Astrocyte (in vitro differentiated cells and primary cell): ENCODE data around the gene C19orf47. TPM values are rescaled to one million over a fixed set of nuclear protein-coding genes. Genes with fewer than 3 reads are reported as not detected.

ENCODE experiments used
- DNase-seq: peaks from one replicate; pipeline ENCODE4 v3.0.0-alpha.2; 2010; ENCODE audit warnings: low read depth
- FAIRE-seq: peaks from 2 replicates; lab custom pipeline; 2011; peaks lifted over from hg19 to GRCh38; lab: Jason Lieb, UNC
- H2AFZ ChIP-seq: 2 replicates; pipeline ENCODE4 v1.6.0; 2012; ENCODE audit warnings: low read depth, low read length, inconsistent platforms
- H3K27ac ChIP-seq: 2 replicates; pipeline ENCODE4 v1.5.1; 2011; ENCODE audit warnings: low read depth, low read length, inconsistent platforms
- H3K27me3 ChIP-seq: 2 replicates; pipeline ENCODE4 v1.6.0; 2011; ENCODE audit warnings: low read length, inconsistent platforms; ENCODE audit not compliant: insufficient read depth
- H3K36me3 ChIP-seq: 2 replicates; pipeline ENCODE4 v1.5.1; 2011; ENCODE audit warnings: low read length, inconsistent platforms; ENCODE audit not compliant: insufficient read depth
- H3K4me1 ChIP-seq: 2 replicates; pipeline ENCODE4 v1.5.1; 2011; ENCODE audit warnings: low read length, inconsistent platforms; ENCODE audit not compliant: insufficient read depth
- H3K4me2 ChIP-seq: 2 replicates; pipeline ENCODE4 v1.6.0; 2012; ENCODE audit warnings: low read length, inconsistent platforms
- H3K4me3 ChIP-seq: 2 replicates; pipeline ENCODE4 v1.5.1; 2011; ENCODE audit warnings: low read depth, mild to moderate bottlenecking, low read length, inconsistent platforms; ENCODE audit not compliant: insufficient read depth
- H3K79me2 ChIP-seq: 2 replicates; pipeline ENCODE4 v1.6.0; 2012; ENCODE audit warnings: mild to moderate bottlenecking, low read length, inconsistent platforms; ENCODE audit not compliant: insufficient read depth
- H3K9ac ChIP-seq: 2 replicates; pipeline ENCODE4 v1.6.0; 2012; ENCODE audit warnings: mild to moderate bottlenecking, low read length, inconsistent platforms
- H3K9me3 ChIP-seq: 2 replicates; pipeline ENCODE4 v1.5.1; 2012; ENCODE audit warnings: low read depth, mild to moderate bottlenecking, low read length, inconsistent platforms; ENCODE audit not compliant: insufficient read depth
- H4K20me1 ChIP-seq: 2 replicates; pipeline ENCODE4 v1.6.0; 2012; ENCODE audit warnings: low read length, inconsistent platforms; ENCODE audit not compliant: insufficient read depth
- H3K27ac Mint-ChIP-seq: one replicate; pipeline ENCODE4 v1.8.0; 2021; ENCODE audit warnings: mild to moderate bottlenecking, mixed read lengths; ENCODE audit not compliant: unreplicated experiment
- H3K27me3 Mint-ChIP-seq: one replicate; pipeline ENCODE4 v1.8.0; 2021; ENCODE audit warnings: low read depth, mixed read lengths; ENCODE audit not compliant: unreplicated experiment
- H3K36me3 Mint-ChIP-seq: one replicate; pipeline ENCODE4 v1.8.0; 2021; ENCODE audit warnings: low read depth, mixed read lengths; ENCODE audit not compliant: unreplicated experiment
- H3K4me1 Mint-ChIP-seq: one replicate; pipeline ENCODE4 v1.8.0; 2021; ENCODE audit warnings: low read depth, mixed read lengths; ENCODE audit not compliant: unreplicated experiment
- H3K4me3 Mint-ChIP-seq: one replicate; pipeline ENCODE4 v1.8.0; 2021; ENCODE audit warnings: mild to moderate bottlenecking, moderate library complexity, mixed read lengths; ENCODE audit not compliant: unreplicated experiment
- H3K9me3 Mint-ChIP-seq: one replicate; pipeline ENCODE4 v1.8.0; 2021; ENCODE audit warnings: mild to moderate bottlenecking, mixed read lengths; ENCODE audit not compliant: unreplicated experiment
- EZH2 ChIP-seq: IDR thresholded peaks from 2 replicates; pipeline ENCODE4 v1.6.1; 2012; ENCODE audit warnings: mild to moderate bottlenecking, low read length, inconsistent platforms; ENCODE audit not compliant: insufficient read depth
- total RNA-seq: library from RNA; stranded (reverse); gene quantifications from 2 replicates; pipeline ENCODE4 v1.2.1, GENCODE V29; 2021
- TF ChIP-seq, protein P1 (sequence below): IDR thresholded peaks from 2 replicates; pipeline ENCODE4 v1.5.1; 2011; ENCODE audit warnings: low read depth, mild to moderate bottlenecking, inconsistent platforms, low read length, moderate library complexity; ENCODE audit not compliant: insufficient read depth

The C19orf47 gene
- total RNA-seq, 1 donor from 2014 or later, result 20.6 TPM

DNA sequence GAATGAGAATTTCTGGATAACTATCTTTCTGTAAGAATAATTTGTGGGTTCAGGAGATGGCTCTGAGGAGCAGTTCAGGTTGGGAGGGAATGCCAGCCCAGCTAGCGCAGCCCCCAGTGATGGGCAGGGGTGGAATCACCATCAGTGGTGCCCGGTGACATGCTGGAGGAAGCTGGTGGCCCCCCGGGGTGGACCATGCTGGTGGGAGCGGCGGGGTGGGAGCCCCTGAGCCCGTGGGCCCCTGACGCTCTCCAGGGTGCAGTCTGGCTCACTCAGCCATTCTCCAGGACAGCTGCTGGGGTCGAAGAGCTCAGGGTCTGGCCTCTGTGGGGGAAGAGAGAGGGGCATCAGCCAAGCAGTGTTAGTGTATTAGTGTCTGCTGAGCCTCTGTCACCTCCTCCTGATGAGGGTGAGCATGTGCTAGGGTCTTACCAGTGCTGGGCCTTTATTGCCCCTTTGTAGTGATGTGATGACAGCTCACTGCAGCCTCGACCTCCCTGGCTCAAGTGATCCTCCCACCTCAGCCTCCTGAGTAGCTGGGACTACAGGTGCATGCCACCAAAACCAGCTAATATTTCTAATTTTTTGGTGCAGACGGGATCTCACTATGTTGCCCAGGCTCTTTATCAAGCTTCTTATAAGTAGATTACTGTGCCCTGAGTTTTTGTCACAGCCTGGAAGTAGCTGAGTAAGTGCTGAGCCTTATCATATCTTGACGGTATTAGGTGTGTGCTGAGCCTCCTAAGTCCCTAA lies 31.4 kb upstream of the C19orf47 start:
- Mint-ChIP-seq H3K27me3 (no peaks in the 10 kb centered on the region), H3K4me1 (no peaks in the 10 kb centered on the region), H3K36me3 (peaks cover 25% of the 10 kb centered on the region), H3K4me3 (no peak overlapping the region), H3K27ac (peak overlapping the region; percentile 34), H3K9me3 (no peaks in the 10 kb centered on the region)
- Histone ChIP-seq H3K4me1 (no peaks in the 10 kb centered on the region), H3K9ac (no peak overlapping the region), H3K36me3 (no peaks in the 10 kb centered on the region), H3K79me2 (no peaks in the 10 kb centered on the region), H3K9me3 (no peaks in the 10 kb centered on the region), H3K4me2 (no peak overlapping the region), H3K4me3 (no peak overlapping the region), H3K27ac (no peak overlapping the region), H3K27me3 (no peaks in the 10 kb centered on the region), H2AFZ (no peak overlapping the region), H4K20me1 (no peaks in the 10 kb centered on the region)
- no peak for DNase-seq
- TF ChIP-seq EZH2, result no peak
- TF ChIP-seq, protein P1, sequence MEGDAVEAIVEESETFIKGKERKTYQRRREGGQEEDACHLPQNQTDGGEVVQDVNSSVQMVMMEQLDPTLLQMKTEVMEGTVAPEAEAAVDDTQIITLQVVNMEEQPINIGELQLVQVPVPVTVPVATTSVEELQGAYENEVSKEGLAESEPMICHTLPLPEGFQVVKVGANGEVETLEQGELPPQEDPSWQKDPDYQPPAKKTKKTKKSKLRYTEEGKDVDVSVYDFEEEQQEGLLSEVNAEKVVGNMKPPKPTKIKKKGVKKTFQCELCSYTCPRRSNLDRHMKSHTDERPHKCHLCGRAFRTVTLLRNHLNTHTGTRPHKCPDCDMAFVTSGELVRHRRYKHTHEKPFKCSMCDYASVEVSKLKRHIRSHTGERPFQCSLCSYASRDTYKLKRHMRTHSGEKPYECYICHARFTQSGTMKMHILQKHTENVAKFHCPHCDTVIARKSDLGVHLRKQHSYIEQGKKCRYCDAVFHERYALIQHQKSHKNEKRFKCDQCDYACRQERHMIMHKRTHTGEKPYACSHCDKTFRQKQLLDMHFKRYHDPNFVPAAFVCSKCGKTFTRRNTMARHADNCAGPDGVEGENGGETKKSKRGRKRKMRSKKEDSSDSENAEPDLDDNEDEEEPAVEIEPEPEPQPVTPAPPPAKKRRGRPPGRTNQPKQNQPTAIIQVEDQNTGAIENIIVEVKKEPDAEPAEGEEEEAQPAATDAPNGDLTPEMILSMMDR, result no peak
- no peak for FAIRE-seq

- Histone ChIP-seq H3K36me3 (no peaks in the 10 kb centered on the region), H3K27ac (no peak overlapping the region), H3K27me3 (no peaks in the 10 kb centered on the region), H3K4me1 (no peaks in the 10 kb centered on the region), H3K9ac (no peak overlapping the region), H2AFZ (no peak overlapping the region), H3K4me2 (no peak overlapping the region), H3K79me2 (no peaks in the 10 kb centered on the region), H4K20me1 (no peaks in the 10 kb centered on the region), H3K9me3 (no peaks in the 10 kb centered on the region), H3K4me3 (no peak overlapping the region)
- H3K36me3 Mint-ChIP-seq, result peaks cover 25% of the 10 kb centered on the region
- FAIRE-seq (no peak), DNase-seq (no peak)
- H3K4me3 Mint-ChIP-seq, result no peak overlapping the region
- TF ChIP-seq EZH2, result no peak
- TF ChIP-seq, protein P1, result no peak
- H3K27ac Mint-ChIP-seq, result no peak overlapping the region
- H3K27me3 Mint-ChIP-seq, result no peaks in the 10 kb centered on the region
- H3K4me1 Mint-ChIP-seq, result no peaks in the 10 kb centered on the region
- no peaks in the 10 kb centered on the region for H3K9me3 Mint-ChIP-seq
Observed at GRCh38 chr19:40378509-40378908, 30.3 kb upstream of the C19orf47 start.

DNA sequence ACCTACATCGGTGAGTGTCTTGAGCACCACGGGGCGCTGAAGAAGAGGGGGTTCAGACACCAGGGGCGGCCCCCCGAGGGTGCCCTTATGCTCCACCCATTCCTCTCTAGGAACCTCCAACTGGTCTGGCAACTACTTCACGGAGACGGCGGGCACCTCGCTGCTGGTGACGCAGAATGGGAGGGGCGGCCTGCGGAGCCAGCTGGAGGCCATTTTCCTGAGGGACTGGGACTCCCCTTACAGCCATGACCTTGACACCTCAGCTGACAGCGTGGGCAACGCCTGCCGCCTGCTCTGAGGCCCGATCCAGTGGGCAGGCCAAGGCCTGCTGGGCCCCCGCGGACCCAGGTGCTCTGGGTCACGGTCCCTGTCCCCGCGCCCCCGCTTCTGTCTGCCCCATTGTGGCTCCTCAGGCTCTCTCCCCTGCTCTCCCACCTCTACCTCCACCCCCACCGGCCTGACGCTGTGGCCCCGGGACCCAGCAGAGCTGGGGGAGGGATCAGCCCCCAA lies 29.7 kb upstream of the C19orf47 start:
- no peaks in the 10 kb centered on the region for H3K9me3 ChIP-seq
- no peak for FAIRE-seq

More for the DNA sequence above, 29.7 kb upstream of the C19orf47 start:
- Histone ChIP-seq H3K4me3 (no peak overlapping the region), H3K4me2 (no peak overlapping the region), H3K4me1 (no peaks in the 10 kb centered on the region), H3K9ac (no peak overlapping the region), H4K20me1 (peaks cover 2% of the 10 kb centered on the region), H3K36me3 (no peaks in the 10 kb centered on the region), H3K27ac (no peak overlapping the region), H2AFZ (no peak overlapping the region), H3K27me3 (no peaks in the 10 kb centered on the region), H3K79me2 (no peaks in the 10 kb centered on the region)
- no peak for DNase-seq
- TF ChIP-seq, protein P1, result no peak
- no peak for TF ChIP-seq EZH2
- H3K27ac Mint-ChIP-seq, result peak overlapping the region; percentile 30
- no peaks in the 10 kb centered on the region for H3K9me3 Mint-ChIP-seq
- no peak overlapping the region for H3K4me3 Mint-ChIP-seq
- no peaks in the 10 kb centered on the region for H3K27me3 Mint-ChIP-seq
- no peaks in the 10 kb centered on the region for H3K4me1 Mint-ChIP-seq
- H3K36me3 Mint-ChIP-seq, result peaks cover 26% of the 10 kb centered on the region
